ENCODE data around the gene NIM1K.
A peak's percentile ranks its signal among the peaks of the same experiment; 100 is the strongest.
"Not testable (repeated sequence)": the region's sequence is repeated elsewhere in the genome, so short reads cannot be mapped to it uniquely, and the experiment has no call there.

Gene NIM1K

DNA sequence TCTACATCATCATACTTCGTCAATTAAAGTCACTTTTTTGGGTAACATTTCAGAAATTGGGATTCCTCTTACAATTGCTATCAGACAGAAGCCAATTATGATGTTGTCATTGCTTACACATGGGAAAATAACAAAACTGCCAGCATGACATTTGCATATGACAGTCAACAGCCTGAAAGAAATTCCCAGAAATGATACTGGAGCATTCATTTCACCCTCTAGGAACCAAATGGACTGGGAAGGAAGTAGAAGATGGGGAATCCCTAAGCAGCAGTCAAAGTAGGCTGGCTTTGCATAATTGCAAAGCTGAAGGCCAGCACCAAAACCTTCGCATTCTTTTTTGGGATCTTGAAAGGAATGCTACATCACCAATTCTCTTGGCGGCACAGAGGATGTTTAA lies 110.5 kb downstream of the NIM1K start:
- TF ChIP-seq, protein P1, sequence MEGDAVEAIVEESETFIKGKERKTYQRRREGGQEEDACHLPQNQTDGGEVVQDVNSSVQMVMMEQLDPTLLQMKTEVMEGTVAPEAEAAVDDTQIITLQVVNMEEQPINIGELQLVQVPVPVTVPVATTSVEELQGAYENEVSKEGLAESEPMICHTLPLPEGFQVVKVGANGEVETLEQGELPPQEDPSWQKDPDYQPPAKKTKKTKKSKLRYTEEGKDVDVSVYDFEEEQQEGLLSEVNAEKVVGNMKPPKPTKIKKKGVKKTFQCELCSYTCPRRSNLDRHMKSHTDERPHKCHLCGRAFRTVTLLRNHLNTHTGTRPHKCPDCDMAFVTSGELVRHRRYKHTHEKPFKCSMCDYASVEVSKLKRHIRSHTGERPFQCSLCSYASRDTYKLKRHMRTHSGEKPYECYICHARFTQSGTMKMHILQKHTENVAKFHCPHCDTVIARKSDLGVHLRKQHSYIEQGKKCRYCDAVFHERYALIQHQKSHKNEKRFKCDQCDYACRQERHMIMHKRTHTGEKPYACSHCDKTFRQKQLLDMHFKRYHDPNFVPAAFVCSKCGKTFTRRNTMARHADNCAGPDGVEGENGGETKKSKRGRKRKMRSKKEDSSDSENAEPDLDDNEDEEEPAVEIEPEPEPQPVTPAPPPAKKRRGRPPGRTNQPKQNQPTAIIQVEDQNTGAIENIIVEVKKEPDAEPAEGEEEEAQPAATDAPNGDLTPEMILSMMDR (IDR thresholded peaks at IDR 0.05; ENCODE audit: low read depth, low read length), result no peak

DNA sequence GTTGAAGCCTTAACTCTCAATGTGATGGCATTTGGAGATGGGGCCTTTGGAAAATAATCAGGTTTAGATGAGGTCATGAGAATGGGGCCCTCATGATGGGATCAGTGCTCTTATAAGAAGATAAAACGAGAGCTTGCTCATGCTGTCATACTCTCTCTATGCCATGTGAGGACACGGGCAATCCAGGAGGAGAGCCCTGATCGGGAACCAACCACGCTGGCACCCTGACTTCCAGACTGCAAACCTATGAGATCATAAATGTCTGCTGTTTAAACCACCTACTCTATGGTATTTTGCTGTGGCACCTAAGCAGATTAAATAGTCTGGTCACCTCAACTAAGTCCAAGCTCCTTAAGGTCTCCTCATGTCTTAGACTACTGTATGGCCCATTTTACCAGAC lies 111.2 kb downstream of the NIM1K start:
- in situ Hi-C loops (cut with HindIII; ENCODE audit: low sequenced_read_pairs), result no loop called here
- TF ChIP-seq, protein P1 (IDR thresholded peaks at IDR 0.05; ENCODE audit: low read depth, low read length), result no peak
- no peak overlapping the region for H3K4me3 ChIP-seq (ENCODE audit: low read depth, low read length)
- no peak for DNase-seq (ENCODE audit: low read depth, low spot score)

More for the DNA sequence above, 110.5 kb downstream of the NIM1K start:
- no peak for DNase-seq (ENCODE audit: low read depth, low spot score)
- no peak overlapping the region for H3K4me3 ChIP-seq (ENCODE audit: low read depth, low read length)
- in situ Hi-C loops (cut with HindIII; ENCODE audit: low sequenced_read_pairs), result no loop called here

DNA sequence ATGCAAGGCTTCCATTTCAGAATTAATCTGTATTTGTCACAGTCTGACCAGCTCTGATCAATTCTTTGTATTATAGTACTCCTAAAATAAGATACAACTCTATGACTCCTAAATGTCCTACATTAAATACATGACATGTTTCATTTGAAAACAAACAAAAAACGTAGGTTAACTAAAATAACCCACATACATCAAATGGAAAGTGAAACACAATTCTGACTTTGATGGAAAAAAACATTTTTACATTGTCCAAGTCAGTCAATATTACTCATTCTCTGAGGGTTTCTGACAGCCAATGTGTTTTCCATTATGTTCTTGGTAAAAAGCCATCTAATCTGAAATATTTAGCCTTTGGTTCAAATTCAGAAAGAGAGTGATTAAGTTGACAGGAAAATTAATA lies 112.5 kb downstream of the NIM1K start:
- in situ Hi-C loops (cut with HindIII; ENCODE audit: low sequenced_read_pairs), result no loop called here
- H3K4me3 ChIP-seq (ENCODE audit: low read depth, low read length), result no peak overlapping the region
- TF ChIP-seq, protein P1 (IDR thresholded peaks at IDR 0.05; ENCODE audit: low read depth, low read length), result no peak
- DNase-seq (ENCODE audit: low read depth, low spot score), result no peak

DNA sequence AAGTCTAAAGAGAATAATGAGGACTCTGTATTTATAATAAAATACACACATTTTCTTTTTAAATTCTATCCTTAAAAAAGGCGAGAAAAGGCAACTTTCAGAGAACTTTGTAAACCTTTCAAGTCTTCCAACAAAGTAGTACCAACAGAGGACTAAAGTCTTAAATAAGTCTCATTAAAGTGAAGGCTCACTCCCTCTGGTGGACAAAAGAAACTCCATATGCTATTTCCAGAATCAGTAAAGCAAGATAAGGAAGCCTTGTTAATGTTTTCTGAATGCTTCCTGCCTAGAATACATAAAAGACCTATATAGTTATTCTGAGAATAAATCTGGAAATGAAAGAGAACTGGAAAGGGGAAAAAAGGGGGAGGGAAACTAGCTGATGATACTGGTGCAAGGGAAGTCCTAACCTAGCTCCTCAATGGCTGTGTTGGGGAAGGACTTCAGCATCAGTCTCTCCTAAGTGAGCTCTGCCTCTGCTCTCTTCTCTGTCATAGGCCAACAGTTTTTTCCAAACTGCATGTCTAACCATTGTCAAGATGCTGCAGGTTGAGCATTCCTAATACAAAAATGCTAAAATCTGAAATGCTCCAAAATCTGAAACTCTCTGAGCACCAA lies 114.0 kb downstream of the NIM1K start:
- TF ChIP-seq, protein P1 (IDR thresholded peaks at IDR 0.05; ENCODE audit: low read depth, low read length), result peak; percentile 67
- DNase-seq (ENCODE audit: low read depth, low spot score), result peak; percentile 80

DNA sequence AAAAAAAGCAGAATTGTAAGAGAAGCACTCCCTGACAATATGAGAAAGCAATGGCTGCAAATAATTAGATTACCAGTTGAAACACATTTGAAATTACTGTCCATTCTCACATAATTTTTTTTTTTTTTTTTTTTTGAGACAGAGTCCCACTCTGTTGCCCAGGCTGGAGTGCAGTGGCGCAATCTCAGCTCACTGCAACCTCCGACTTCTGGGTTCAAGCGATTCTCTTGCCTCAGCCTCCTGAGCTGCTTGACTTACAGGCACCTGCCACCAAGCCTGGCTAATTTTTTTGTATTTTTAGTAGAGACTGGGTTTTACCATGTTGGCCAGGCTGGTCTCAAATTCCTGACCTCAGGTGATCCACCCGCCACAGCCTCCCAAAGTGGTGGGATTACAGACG lies 114.9 kb downstream of the NIM1K start:
- DNase-seq (ENCODE audit: low read depth, low spot score); H3K4me3 ChIP-seq (ENCODE audit: low read depth, low read length); in situ Hi-C loops (cut with HindIII; ENCODE audit: low sequenced_read_pairs): not testable (repeated sequence)

More for the DNA sequence above, 114.0 kb downstream of the NIM1K start:
- in situ Hi-C loops (cut with HindIII; ENCODE audit: low sequenced_read_pairs), result no loop called here
- H3K4me3 ChIP-seq (ENCODE audit: low read depth, low read length), result no peak overlapping the region

DNA sequence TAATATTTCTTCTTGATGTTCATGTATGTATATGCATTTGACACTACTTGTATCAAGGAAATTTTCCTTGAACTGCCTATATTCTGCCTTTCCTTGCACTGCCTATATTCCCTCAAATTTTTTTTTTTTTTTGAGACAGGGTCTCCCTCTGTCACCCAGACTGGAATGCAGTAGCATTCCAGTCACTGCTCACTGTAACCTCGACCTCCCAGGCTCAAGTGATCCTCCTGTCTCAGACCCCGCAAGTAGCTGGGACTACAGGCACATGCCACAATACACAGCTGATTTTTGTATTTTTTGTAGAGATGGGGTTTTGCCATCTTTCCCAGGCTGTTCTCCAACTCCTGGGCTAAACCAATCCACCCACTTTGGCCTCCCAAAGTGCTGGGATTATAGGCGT lies 117.1 kb downstream of the NIM1K start:
- in situ Hi-C loops (cut with HindIII; ENCODE audit: low sequenced_read_pairs), result no loop called here
- TF ChIP-seq, protein P1 (IDR thresholded peaks at IDR 0.05; ENCODE audit: low read depth, low read length), result no peak
- H3K4me3 ChIP-seq (ENCODE audit: low read depth, low read length), result no peak overlapping the region
- DNase-seq (ENCODE audit: low read depth, low spot score), result no peak

DNA sequence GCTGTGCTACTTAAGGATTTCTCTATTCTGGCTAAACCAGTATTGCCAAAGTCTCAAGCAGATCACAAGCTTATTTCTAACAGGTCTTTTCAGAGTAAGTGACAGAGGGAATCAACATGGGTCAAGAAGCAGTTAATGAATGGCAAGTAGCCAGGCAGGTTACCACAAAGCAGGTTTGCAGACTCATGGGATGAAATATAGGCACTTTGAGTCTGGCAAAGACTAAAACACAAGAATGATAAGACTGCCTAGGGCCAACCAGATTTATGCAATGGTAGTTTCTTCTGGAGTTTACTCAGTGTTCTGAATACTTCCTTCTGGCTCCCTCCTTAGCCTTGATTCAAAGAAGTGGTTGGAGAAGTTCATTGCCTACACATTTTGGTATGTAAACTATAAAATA lies 117.6 kb downstream of the NIM1K start:
- TF ChIP-seq, protein P1 (IDR thresholded peaks at IDR 0.05; ENCODE audit: low read depth, low read length), result no peak
- DNase-seq (ENCODE audit: low read depth, low spot score), result no peak
- in situ Hi-C loops (cut with HindIII; ENCODE audit: low sequenced_read_pairs), result no loop called here
- no peak overlapping the region for H3K4me3 ChIP-seq (ENCODE audit: low read depth, low read length)
